Right lobe of liver (tissue), 4 donors: Measurements from ENCODE around the gene LGR5.

ENCODE experiments used
- CTCF ChIP-seq, 4 donors: fragments of 200-600 bp in 3 of 4; fragments of 450-650 bp in 1 of 4; IDR thresholded peaks; one replicate each; pipeline versions ENCODE4 v1.5.1 to v1.8.0; 2016 to 2022; ENCODE audit warnings: antibody characterized with exemption in 4 of 4, mild to moderate bottlenecking in 2 of 4
- POLR2A ChIP-seq: fragments of 450-650 bp; IDR thresholded peaks from one replicate; pipeline ENCODE4 v1.6.1; 2017; ENCODE audit warnings: antibody characterized with exemption, mild to moderate bottlenecking
- donor health status: DM: no; HTN: no; CAD: no.
- donor health status: DM: no; HTN: no; CAD: no.
- donor health status: DM: no; HTN: yes; CAD: no.

- peak; percentile 22 to 38 (median 28) for TF ChIP-seq CTCF (IDR thresholded peaks at IDR 0.05)
- no peak for TF ChIP-seq POLR2A
Measured at GRCh38 chr12:71551529-71551928, 111.9 kb downstream of the LGR5 start.
